HL-60/S4 (cell line): ENCODE data around the gene CDC5L.
"Not testable (repeated sequence)": the region's sequence is repeated elsewhere in the genome, so short reads cannot be mapped to it uniquely, and the experiment has no call there.

Experiments used
- in situ Hi-C: fragments of 300-500 bp; cut with MboI; formaldehyde crosslinking; loops from 2 replicates; pipeline ENCODE4 v1.14.3; 2022; ENCODE audit warnings: low sequenced_read_pairs

Gene CDC5L

DNA sequence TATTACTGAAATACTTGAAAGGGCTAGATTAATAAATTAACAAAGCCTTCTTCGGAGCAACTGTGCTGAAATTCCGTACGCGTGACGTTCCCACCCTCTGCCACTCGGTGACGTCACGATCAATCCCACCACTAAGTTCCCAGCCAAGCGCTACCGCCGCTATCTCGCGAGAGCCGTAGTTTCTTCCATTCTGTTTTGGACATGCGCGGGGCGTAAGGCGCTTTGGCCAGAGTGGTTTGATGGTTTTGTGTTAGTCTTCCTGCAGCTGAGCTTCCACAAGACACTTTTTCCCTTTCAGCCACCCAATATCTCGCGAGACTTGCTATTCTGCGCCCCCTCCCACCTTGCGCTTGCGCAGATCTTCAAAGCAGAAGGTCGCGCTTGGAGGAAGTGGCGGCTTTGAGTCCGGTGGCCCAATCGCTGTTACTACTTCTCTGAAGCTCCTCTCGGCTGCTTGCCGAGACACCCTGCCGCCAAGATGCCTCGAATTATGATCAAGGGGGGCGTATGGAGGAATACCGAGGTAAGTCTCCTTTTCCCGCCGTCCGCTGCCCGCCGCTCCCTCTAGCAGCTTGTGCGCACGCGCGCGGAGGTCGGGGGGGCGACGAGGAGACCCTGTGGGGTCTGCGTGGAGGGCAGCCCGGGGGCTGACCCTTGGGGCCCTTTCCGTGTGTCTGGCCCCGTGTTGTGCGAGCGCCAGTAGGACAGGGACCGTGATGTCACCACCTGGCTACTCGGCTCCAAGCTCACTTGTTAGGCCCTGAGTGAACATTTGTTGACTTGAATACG is at the start of gene CDC5L:
Gene CDC5L, plus strand, starts transcription at position 361 of the 789 bp plus-strand sequence. Its CDS starts 118 bp downstream, at position 479.
- in situ Hi-C loops, result no loop called here

DNA sequence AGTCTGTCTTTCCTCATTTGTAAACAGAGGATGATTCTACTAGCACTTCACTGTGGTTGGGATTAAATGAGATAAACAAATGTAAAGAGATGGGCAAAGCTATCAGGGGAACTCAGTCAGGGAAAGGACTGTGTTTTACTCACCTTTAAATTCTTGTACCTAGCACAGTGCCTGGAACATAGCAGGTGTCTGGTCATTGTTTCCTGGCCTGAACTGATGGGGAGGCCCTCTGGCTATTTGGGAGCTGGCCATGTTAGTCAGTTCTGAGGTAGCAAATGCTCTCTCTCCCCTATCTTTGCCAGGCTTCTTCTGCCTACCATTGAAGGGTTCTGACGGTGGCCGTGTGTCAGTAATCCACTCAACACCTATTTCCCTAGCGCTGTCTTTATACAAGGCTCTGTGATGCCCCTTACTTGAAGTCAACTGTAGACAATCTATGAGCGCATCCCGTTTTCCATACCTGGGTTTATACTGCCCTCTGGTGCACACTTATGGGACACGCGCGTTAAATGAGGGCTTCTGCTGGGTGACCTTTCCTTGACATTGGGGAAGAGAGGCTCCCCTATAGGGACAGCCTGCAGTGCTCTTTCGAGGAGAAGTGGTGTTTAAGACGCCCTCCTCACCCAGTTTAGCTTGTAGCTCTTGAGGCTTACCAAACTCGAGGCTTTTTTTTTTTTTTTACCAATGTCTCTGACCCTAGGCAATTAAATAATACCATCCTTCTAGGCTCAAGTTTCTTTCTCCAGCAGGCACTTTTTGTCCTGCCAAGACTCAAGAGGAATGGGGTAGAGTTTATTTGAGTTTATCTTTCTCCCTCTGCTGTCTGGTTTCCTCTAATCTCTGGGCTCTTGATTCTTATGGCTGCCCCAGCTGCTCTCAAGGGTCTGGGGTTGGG is 49.0 kb upstream of the CDC5L start:
- in situ Hi-C loops, result loop anchor here (10.0 to 25.0 kb wide), 2 partner anchors 176 to 234 kb away; partner anchors contain the start of gene CAPN11

DNA sequence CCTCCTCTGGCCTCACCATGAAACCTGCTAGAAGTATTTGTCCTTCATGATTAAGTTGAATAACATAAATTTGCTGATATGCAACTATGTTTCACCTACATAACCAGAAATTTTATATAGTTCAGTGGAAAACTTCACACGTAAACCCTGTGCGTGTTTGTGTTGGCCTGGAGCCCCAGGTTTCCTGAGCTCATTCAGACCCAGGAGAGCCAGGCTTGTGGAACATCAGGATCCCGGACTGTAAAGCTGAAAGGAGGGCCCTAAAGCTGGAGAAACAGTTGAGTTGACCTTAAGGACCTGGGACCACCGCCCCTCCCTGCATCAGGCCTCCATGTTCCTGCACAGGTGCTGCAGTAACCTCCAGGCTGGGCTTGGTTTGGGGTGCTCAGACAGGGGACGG is 48.2 kb upstream of the CDC5L start:
- in situ Hi-C loops, result loop anchor here (10.0 to 25.0 kb wide), 2 partner anchors 177 to 234 kb away; partner anchors contain the start of gene CAPN11

DNA sequence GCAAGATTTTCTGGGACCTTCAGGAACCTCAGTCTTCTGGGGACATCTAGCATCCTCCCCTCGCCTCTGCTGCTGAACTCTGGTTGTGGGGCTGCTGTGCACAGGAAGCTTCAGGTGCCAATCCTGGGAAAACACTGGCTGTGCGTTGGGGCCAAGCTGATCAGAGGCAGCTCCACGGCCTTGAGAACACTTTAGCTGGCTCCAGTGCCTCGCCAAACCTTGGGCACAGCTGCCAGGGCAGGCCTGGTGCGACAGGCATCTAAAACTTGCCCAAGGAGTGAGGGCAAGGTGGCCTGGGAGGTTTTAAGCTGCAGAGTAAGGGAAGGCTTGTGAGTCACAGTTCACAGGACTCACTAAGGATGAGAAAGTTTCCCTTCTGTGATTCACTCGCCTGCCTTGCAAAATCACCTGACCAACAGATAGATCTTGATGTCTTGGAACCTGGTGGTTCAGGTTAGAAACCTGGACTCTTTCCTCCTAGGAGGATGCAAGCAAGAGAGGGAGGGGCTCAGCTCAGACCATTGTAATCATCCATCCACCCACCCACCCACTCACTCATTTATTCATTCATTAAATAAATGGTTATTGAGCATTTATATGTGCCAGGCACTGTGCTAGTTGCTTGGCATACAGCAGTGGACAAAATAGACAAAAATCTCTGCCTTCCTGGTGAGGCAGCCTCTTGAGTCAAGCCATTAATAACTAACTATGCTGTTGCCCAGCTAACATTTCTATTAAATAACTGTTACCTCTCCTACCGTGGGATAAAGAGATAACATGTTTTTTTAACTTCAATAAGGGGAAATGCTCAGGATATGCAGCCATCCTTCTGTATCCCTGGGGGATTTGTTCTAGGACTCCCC is 47.5 kb upstream of the CDC5L start:
- in situ Hi-C loops, result loop anchor here (10.0 to 25.0 kb wide), 2 partner anchors 178 to 235 kb away; partner anchors contain the start of gene CAPN11

DNA sequence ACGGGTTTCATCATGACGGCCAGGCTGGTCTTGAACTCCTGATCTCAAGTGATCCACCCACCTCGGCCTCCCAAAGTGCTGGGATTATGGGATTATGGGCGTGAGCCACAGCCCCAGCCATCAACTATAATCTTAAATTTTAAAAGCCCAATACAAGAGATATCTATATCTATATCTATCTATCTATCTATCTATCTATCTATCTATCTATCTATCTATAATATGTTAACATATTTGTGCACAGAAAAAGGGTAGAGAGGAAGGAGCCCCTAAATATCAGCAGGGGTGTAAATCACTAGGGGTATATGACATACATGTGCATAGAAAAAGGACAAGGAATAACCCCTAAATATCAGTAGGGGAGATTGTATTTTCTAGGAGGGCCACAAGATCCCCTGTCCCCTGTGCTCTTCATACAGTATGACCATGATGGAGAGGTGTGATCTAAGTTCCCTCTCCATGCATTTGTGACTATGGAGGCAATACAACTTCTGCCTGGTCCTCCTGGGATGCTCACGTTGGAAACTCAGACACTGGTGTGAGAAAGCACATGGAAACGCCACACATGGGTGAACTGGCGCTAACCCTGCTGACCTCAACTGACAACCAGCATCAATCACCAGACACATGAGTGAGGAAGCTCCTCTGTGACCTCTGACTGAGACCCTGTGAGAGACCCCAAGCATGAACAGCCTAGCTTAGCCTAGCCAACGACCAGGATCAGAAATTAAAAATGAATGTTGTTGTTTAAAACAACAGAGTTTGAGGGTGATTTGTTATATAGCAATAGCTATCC is 46.2 kb upstream of the CDC5L start:
- in situ Hi-C loops, result loop anchor here (25.0 kb wide), 1 partner anchor 179 kb away; the partner anchor contains the start of gene CAPN11

DNA sequence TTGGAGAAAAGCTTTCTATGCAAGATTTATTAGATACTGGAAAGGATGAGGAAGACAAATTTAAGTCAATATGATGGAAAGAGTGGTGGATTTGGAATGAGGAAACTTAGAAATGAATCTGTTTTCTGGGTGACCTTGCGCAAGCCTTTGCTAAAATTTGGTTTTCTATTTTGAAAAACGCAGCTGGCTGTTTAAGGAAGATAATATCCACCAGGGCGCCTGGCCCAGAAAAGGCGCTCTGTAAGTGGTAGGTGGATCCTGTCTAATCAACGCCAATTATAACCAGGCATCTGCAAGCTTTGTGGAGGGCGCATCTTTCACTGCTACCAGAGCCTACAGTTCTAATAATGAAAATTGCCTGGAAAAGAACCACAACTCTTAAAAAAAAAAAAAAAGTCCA is 45.5 kb upstream of the CDC5L start:
- in situ Hi-C loops, result loop anchor here (25.0 kb wide), 1 partner anchor 180 kb away; the partner anchor contains the start of gene CAPN11

DNA sequence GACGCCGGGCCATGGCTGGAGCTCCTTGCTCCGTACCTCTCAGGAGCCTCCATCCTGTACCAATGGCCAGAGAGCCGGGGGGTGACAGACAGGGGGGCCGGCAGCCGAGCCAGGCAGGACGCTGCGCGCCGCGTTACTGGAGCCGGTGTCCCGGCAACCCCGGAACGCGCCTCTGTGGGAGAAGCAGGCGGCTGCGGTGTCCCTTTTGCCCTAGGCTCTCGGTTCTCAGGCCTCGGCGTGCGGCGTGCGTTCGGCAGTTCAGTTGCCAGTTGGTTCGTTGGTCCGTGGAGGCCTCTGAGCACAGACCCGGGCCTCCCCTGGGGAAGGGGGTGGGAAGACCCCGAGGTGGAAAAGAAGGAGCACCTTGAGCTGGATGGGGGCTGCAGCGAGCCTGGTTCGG is 45.0 kb upstream of the CDC5L start, which contains the start of gene SPATS1:
Gene SPATS1, plus strand, starts transcription at position 162 of the 400 bp plus-strand sequence. CDS start 446 bp downstream, outside the sequence.
- in situ Hi-C loops, result loop anchor here (25.0 kb wide), 1 partner anchor 180 kb away; the partner anchor contains the start of gene CAPN11

DNA sequence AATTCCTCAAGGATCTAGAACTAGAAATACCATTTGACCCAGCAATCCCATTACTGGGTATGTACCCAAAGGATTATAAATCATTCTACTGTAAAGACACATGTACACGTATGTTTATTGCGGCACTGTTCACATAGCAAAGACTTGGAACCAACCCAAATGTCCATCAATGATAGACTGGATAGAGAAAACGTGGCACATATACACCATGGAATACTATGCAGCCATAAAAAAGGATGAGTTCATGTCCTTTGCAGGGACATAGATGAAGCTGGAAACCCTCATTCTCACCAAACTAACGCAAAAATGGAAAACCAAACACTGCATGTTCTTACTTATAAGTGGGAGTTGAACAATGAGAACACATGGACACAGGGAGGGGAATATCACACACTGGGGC is 40.7 kb upstream of the CDC5L start:
- in situ Hi-C loops, result loop anchor here (25.0 kb wide), 1 partner anchor 185 kb away; the partner anchor contains the start of gene CAPN11

DNA sequence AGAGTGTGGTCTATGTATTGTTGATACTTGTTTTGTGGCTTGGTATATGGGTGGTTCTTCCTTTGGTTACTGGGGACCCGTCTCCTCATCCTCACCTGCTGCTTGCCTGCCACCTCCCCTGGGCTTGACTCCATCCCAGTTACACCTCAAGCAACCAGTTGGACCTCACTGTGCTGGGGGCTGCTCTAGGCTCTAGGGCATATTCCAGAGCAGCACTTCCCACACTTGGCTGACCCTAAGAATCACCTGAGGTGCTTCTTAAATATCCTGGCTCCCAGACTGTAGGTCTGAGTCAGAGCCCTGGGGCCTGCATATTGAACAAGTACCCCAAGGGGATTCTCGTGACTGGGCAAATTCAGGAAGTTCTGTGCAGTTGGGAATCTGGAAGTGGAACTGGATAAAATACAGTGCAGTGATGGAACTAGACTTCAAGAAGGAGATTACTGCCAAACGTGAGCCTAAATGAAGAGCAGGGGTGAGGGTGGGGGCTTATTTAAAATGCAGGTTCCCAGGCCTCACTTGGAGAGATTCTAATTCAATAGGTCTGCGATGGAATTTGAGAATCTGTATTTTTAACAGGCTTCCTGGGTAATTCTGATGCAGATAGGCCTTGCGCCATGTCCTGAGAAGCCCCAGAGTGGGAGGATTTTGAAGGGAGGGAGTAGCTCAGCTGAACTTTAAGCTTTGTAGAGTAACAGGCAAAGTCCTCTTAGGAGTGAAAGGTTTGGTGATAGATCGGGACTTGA is 37.4 kb upstream of the CDC5L start:
- in situ Hi-C loops, result loop anchor here (25.0 kb wide), 1 partner anchor 188 kb away; the partner anchor contains the start of gene CAPN11

DNA sequence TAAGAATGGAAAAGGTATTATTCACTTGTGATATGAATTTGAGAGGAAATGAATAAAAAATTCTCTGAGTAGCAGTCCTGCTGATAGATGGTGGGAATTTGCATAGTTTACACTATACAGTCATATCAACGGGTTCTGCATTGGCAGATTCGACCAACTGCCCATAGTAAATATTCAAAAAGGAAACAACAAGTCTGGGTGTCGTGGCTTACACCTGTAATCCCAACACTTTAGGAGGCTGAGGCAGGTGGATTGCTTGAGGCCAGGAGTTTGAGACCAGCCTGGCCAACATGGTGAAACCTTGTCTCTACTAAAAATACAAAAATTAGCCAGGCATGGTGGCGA is 36.9 kb upstream of the CDC5L start:
- in situ Hi-C loops, result not testable (repeated sequence)

DNA sequence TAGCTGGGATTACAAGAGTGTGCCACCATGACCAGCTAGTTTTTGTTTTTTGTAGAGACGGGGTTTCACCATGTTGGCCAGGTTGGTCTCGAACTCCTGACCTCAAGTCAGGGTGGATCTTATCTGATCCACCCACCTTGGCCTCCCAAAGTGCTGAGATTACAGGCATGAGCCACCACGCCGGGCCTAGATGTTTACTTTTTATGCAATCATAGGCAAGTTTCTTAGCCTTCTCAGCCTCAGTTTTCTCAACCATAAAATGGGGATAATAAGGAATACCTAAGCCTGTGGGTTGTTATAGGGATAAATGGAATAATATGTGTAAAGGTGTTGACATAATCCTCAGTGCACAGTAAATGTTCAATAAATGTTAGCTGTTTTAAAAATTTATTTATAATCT is 35.2 kb upstream of the CDC5L start:
- in situ Hi-C loops, result no loop called here

DNA sequence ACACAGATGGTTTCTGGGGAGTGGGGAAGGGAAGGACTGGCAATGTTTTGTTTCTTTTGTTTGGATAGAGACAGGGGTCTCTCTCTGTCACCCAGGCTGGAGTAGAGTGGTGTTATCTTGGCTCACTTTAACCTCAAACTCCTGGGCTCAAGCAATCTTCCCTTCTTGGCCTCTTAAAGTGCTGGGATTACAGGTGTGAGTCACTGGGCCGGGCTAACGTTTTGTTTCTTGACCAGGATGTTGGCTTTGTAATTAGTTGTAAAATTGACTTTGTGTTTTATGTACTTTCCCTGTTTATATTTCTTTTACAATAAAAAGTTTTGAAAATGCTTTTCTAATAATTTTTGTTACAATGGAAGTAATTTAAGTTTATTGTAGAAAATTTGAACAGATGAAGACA is 34.2 kb upstream of the CDC5L start:
- in situ Hi-C loops, result no loop called here

DNA sequence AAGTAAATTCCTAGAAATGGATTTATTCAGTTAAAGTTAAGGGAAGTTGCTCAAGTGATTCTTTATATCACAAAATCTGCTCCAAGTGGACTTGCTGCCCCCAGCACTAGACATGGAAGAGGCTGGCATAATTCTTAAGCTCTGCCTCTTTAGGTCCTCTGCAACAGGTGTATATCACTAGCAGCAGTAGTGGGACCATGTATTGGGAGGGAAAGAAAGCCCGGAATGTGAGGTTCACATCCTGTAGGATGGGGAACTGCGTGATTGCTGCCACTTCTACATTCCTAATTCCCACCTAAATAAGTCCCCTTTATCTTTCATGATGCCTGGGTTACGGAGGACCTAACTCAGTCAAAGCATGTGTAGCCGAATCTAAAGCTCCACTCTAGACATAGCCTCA is 31.9 kb upstream of the CDC5L start:
- in situ Hi-C loops, result no loop called here

DNA sequence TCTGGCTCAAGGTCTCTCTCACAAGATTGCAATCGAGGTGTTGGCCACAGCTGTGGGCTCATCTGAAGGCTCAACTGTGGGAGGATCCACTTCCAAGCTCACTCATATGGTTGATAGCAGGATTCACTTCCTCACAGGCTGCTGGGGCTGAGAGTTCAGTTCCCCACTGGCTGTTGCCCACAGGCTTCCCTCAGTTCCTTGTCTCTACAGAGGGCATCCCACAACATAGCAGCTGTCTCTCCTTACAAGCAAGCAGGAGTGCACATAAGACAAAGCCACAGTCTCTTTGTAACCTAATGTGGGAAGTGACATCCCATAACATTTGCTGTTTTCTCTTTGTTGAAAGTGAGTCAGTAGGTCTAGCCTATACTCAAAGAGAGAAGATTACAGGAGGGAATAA is 31.0 kb upstream of the CDC5L start:
- in situ Hi-C loops, result no loop called here

DNA sequence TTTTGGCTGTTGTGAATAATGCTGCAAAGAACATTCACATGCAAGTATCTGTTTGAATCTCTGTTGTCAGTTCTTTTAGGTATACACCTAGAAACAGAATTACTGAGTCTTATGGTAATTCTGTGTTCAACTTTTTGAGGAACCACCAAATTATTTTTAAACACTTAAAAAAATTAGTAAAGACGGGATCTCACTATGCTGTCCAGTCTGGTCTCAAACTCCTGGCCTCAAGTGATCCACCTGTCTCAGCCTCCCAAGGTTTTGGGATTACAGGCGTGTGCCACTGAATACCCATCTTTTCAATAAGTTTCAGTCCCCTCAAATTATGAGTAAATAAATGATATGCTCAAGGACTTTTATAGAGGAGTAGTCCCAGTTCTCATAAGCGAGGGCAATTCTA is 27.5 kb upstream of the CDC5L start:
- in situ Hi-C loops, result no loop called here

DNA sequence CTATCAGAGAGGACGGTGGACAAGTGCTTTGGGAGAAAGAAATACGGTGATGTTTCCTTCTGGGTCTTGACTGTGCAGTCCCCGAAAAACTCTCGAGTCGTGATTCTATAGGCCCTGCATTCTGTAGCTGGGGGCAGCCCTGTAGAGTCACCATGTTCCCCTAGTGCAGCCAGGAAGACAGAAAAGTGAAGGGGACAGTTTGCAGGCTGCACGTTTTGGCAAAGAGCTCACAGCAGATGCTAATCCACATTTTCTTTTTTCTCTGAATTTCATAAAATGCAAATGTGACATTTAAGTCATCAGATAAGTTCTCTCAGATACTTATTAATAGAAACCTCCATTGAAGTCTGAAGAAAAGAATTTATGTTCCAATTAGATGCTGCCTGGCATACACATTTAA is 25.6 kb upstream of the CDC5L start:
- in situ Hi-C loops, result no loop called here

DNA sequence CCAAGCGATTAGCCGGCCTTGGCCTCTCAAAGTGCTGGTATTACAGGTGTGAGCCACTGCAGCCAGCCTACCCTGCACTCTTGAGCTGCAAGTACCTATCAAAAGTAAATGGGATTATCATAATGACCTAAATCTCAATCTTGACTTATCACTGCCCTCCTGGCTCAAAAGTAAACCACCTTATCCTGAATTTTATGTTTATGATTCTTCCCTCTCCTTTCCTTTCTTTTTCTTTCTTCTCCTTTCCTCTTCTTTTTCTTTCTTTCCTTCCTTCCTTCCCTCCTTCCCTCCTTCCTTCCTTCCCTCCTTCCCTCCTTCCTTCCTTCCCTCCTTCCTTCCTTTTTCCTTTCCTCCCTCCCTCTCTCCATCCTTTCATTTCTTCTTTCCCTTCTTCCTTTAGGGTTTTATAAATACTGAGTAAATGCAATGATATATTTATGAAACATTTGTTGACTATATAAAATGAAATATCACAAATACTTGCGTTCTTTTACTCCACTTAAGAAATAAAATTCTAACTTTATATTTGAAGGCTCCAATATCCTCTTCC is 24.1 kb upstream of the CDC5L start:
- in situ Hi-C loops, result no loop called here

DNA sequence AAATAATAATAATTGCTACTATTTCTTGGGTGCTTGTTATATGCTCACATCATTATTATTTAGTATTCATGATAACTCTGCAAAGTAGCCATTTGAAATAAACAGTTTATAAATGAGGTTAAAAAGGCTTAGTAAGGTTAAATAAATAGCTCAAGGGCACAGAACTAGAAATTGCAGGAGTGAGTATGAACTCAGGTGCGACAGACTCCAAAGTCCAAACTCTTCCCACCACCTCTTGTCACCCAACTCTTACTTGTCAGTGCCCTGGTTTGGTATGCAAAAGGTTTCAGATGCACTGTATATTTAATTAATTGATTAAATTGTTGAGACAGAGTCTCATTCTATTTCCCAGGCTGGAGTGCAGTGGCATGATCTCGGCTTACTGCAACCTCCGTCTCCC is 20.7 kb upstream of the CDC5L start:
- in situ Hi-C loops, result no loop called here

DNA sequence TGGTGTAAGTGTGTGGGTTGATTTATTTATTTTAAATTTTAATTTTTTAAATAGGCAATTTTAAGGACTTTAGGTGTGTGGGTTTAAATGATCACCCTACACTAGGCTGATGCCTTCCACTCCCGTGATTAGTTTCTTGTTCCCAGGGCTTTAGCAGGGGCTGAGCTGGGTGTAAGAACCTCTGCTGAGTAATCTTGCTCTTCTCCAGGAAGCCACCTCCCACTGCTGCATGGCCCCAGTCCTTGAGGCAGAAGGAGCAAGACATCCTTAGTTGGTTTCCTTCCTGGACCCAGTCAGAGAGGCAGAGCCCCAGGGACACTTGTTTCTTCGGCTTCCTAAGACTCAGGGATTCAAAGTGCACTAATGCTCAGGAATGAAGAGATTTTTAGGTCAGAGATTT is 19.8 kb upstream of the CDC5L start:
- in situ Hi-C loops, result no loop called here
